ENCODE measurements around the gene COL5A3. TPM values are rescaled to one million over a fixed set of nuclear protein-coding genes. Genes with fewer than 3 reads are reported as not detected.
"Not testable (repeated sequence)": the region's sequence is repeated elsewhere in the genome, so short reads cannot be mapped to it uniquely, and the experiment has no call there.

COL5A3 gene
- total RNA-seq = 5.9 TPM

- peak; percentile 19 for DNase-seq (ENCODE audit: low spot score)
Observed at GRCh38 chr19:10010247-10010691, at the start of gene COL5A3. COL5A3 (minus strand) TSS chr19:10010504; CDS start chr19:10010385, 119 bp downstream.

DNA sequence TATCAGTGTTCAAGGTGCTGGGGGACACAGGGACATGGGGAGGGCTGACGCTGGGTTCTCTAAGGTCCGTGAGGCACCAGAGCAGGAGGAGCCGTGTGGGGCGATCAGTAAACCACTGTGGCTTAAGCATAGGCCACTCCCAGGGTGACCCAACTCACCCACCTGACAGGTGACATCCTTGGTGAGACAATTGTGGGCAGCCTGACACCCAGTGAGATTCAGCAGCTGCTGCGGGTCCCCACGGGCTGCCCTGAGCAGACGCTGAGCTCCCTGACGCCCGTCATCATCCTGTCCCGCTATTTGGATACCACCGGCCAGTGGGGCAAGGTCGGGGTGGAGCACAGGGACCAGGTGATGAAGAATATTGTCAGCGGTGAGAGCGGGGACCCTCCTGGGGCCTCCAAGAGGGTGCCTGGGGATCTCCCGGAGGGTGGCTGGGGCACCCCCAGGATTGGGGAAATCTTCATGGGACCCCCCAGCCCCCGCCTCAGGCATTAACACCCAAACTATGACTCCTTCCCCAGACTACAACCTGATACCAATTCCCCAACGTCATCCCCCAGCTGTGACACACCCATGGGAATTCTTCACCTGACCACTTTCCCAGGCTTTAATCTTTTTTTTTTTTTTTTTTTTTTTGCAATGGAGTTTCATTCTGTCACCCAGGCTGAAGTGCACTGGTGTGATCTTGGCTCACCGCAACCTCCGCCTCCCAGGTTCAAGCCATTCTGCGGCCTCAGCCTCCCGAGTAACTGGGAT, 42.5 kb upstream of the COL5A3 start:
- DNase-seq (ENCODE audit: low spot score) = no peak

GRCh38 chr19:10049626-10050025, 39.3 kb upstream of the COL5A3 start:
- no peak for DNase-seq (ENCODE audit: low spot score)

GRCh38 chr19:10045371-10045770, 35.1 kb upstream of the COL5A3 start:
- DNase-seq (ENCODE audit: low spot score) = no peak

GRCh38 chr19:10044390-10044789, 34.1 kb upstream of the COL5A3 start:
- DNase-seq (ENCODE audit: low spot score) = no peak

DNA sequence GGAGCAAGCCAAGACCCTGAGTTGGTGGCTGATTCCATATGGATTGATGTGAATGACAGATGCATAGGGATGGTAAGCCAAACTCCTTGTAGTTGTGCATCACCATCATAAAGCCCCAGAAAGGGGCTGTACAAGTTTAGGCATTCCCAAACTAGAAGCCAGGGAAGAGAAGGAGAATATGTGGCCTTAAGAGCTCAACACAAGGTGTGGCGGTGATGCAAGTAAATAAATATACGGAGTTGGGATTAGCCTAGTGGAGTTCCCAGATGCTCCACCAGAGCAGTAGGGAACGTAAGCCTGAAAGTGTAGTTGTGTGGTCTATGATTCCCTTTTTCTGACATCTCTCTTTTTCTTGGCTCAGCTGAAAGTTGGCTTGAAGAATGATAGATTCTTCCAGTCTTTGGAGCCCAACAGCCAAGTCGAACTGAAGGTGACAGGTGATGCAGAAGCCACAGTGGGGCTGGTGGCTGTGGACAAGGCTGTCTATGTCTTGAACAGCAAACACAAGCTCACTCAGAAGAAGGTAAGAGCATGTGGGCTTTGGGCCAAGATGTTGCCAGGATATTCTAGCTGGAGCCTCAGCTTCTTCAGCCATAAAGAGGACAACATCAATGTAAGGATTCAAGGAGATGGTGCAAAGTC, 33.1 kb upstream of the COL5A3 start:
- DNase-seq (ENCODE audit: low spot score) = no peak

DNA sequence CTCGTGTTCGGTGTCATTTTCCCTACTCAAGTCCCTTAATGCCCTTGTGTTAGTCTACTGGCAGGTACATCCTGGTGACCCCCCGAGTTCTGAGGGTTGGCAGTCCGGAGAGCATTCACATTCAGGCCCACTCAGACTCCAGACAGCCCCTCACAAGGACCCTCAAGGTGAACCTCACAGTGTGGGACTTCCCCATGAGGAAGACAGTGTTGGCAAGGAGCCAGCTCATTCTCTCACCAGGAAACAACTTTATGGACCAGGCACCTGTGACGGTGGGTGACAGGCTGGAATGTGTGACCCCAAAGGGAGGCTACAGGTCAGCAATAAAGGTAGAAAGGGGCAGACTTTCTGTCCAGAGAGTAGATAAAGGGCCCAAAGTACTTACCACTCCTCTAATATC, 27.5 kb upstream of the COL5A3 start:
- peak; percentile 28 for DNase-seq (ENCODE audit: low spot score)

DNA sequence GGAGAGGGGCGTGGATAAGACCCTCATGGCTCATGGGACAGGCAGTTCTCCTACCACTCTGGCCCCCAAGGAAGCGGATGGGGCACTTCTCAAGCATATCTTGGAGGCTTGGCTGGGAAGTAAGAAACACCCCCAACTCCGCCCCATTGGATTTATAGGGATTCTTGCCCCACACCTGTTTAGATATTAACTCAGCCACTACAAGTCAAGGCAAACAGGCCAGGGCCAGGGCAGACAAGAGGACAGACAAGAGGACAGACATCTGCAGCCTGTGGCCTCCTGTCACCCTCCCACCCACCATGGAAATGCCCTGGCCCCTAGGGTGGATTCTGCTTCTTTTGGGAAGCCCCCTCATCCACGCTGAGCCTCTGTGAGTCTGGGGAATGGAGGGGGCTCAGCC, 27.1 kb upstream of the COL5A3 start:
- DNase-seq (ENCODE audit: low spot score) = peak; percentile 36

GRCh38 chr19:10036601-10037071, 26.3 kb upstream of the COL5A3 start:
- peak; percentile 61 for DNase-seq (ENCODE audit: low spot score)

- peak; percentile 28 for DNase-seq (ENCODE audit: low spot score)
Observed at GRCh38 chr19:10033614-10034013, 23.3 kb upstream of the COL5A3 start.

DNA sequence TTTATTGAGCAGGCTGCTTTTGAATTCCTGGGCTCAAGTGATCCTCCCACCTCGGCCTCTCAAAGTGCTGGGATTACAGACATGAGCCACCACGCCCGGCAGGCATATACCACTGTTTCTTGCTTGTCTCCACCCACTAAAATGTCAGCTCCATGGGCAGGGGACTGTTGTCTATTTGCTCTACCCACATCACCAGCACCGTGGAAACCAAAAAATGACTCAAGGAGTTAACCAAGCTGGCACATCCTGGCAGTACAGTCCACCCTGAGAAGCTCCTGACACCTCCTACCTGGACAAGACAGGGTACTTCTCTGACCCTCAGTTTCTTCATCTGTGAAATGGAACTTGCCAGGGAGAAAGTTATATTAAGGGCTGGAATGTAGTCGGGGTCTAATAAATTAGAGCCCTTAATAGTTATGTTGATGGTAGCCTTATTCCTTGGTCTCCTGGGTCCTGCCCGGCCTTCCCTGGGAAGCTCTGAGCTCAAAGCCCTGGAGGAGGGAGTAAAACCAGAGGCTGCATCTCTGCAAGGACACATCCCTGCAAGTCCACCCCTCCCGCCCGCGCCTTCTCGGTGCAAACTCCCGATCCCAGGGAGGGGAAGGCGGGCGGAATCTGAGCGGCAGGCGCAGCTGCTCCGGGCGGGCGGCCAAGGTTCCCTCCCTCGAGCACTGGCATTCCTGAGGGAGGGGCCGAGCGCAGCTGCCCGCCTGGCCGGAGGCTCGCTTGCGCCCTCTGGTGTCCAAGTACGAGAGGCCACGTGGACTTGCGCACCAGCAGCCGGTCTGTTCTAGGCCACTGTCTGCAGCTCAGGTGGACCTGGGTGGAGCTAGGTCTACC, 17.1 kb upstream of the COL5A3 start:
- peak; percentile 95 for DNase-seq (ENCODE audit: low spot score)

- DNase-seq (ENCODE audit: low spot score) = no peak
Observed at GRCh38 chr19:10026744-10027143, 16.4 kb upstream of the COL5A3 start.

GRCh38 chr19:10023096-10023495, 12.8 kb upstream of the COL5A3 start:
- DNase-seq (ENCODE audit: low spot score) = not testable (repeated sequence)

GRCh38 chr19:10021863-10022262, 11.6 kb upstream of the COL5A3 start:
- no peak for DNase-seq (ENCODE audit: low spot score)

DNA sequence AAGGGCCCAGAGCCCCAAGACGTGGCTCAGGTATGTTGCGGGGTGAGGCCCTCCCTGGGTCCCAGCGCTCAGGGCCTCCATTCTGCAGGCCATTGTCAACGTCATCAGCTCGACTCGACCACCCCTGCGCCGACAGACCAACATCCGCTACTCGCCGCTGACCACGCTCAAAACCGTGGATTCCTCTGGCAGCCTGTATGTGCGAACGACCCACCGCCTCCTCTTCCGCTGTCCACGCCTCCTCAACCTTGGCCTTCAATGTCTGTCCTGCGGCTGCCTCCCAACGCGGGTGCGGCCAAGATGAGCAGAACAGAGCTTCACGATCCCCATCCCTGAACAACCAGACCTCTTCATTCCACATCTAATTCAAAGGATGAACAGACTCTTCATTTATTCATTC, 11.1 kb upstream of the COL5A3 start:
- DNase-seq (ENCODE audit: low spot score) = no peak

GRCh38 chr19:10020851-10021250, 10.5 kb upstream of the COL5A3 start:
- DNase-seq (ENCODE audit: low spot score) = no peak

GRCh38 chr19:10019246-10019645, 8.9 kb upstream of the COL5A3 start:
- DNase-seq (ENCODE audit: low spot score) = no peak

- DNase-seq (ENCODE audit: low spot score) = no peak
Observed at GRCh38 chr19:10018786-10019185, 8.5 kb upstream of the COL5A3 start.

DNA sequence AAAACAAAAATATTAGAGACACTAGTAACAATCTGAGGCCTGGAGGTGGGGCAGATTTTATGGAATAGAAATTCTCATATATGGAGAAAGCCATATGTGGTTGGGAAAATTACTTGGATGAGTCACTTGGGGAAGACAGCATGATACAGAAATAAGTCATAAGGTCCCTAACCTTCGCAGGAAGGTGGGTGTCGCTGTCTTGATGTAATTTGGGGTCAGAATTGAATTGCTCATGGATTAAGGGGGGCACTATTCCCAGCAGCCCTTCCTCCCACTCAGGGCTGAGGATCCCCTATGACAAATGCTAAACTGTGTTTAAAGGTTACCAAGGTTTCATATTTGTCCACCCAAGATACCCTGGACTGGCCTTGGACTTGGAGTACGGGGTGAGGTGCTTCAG, 8.0 kb upstream of the COL5A3 start:
- no peak for DNase-seq (ENCODE audit: low spot score)

- no peak for DNase-seq (ENCODE audit: low spot score)
Observed at GRCh38 chr19:10013834-10014618, 3.7 kb upstream of the COL5A3 start.

GRCh38 chr19:10013316-10013715, 3.0 kb upstream of the COL5A3 start, which contains the start of gene RDH8:
RDH8 (plus strand) TSS chr19:10013483; CDS start chr19:10013498, 15 bp downstream.
- DNase-seq (ENCODE audit: low spot score) = no peak

Data from mucosa of gallbladder (tissue), 1 donor.